ENCODE data around the gene CNIH3. TPM values are rescaled to one million over a fixed set of nuclear protein-coding genes. Genes with fewer than 3 reads are reported as not detected.
A peak's percentile ranks its signal among the peaks of the same experiment; 100 is the strongest.

The CNIH3 gene
- total and polyA plus RNA-seq, 12 donors: 0.30 to 5.5 (median 2.2) TPM

- intact Hi-C loops (cut with DNase I): no loop called here
- no peak for TF ChIP-seq POLR2A (IDR thresholded peaks at IDR 0.05)
- TF ChIP-seq CTCF (IDR thresholded peaks at IDR 0.05): no peak
- DNase-seq: no peak
- no peak overlapping the region for H3K27ac ChIP-seq
- no peaks in the 10 kb centered on the region for H3K36me3 ChIP-seq (replicated peaks in 1 of 2)
- H3K4me3 ChIP-seq: no peak overlapping the region
- H3K27me3 ChIP-seq: no peaks in the 10 kb centered on the region
- no peaks in the 10 kb centered on the region for H3K9me3 ChIP-seq (replicated peaks in 1 of 3)
- 59 to 81% (median 63%) methylated on average over 3 of the region's 3 CpGs for WGBS, 4 donors
- H3K4me1 ChIP-seq (replicated peaks in 1 of 2): peaks cover 0 to 6% of the 10 kb centered on the region in 2 donors
Measured at GRCh38 chr1:224731633-224732032, 115.5 kb downstream of the CNIH3 start.

- no peak overlapping the region for H3K4me3 ChIP-seq
- TF ChIP-seq CTCF (IDR thresholded peaks at IDR 0.05) (no peak), POLR2A (IDR thresholded peaks at IDR 0.05) (no peak)
- WGBS, 4 donors: 60 to 67% (median 63%) methylated on average over 9 of the region's 9 CpGs
- H3K27me3 ChIP-seq: no peaks in the 10 kb centered on the region
- H3K36me3 ChIP-seq (replicated peaks in 1 of 2): no peaks in the 10 kb centered on the region
- H3K9me3 ChIP-seq (replicated peaks in 1 of 3): no peaks in the 10 kb centered on the region
- intact Hi-C loops (cut with DNase I): no loop called here
- H3K4me1 ChIP-seq (replicated peaks in 1 of 2): peaks cover 0 to 6% of the 10 kb centered on the region in 2 donors
- no peak for DNase-seq
- H3K27ac ChIP-seq: peak overlapping the region in 1 of 5 donors; percentile 16
Measured at GRCh38 chr1:224732377-224733026, 116.4 kb downstream of the CNIH3 start.

GRCh38 chr1:224733027-224733911, 117.2 kb downstream of the CNIH3 start:
- Histone ChIP-seq H3K4me3 (no peak overlapping the region), H3K4me1 (replicated peaks in 1 of 2) (peaks cover 0 to 6% of the 10 kb centered on the region in 2 donors), H3K36me3 (replicated peaks in 1 of 2) (no peaks in the 10 kb centered on the region), H3K9me3 (replicated peaks in 1 of 3) (no peaks in the 10 kb centered on the region), H3K27me3 (no peaks in the 10 kb centered on the region), H3K27ac (peak overlapping the region in 2 of 5 donors; percentile 16 to 45)
- 38 to 47% (median 42%) methylated on average over 9 to 12 of the region's 12 CpGs for WGBS, 4 donors
- intact Hi-C loops (cut with DNase I): no loop called here
- peak in 5 of 7 donors; percentile 23 to 80 (median 43) for DNase-seq
- TF ChIP-seq POLR2A (IDR thresholded peaks at IDR 0.05): no peak
- TF ChIP-seq CTCF (IDR thresholded peaks at IDR 0.05): no peak

- TF ChIP-seq CTCF (IDR thresholded peaks at IDR 0.05) (no peak), POLR2A (IDR thresholded peaks at IDR 0.05) (no peak)
- Histone ChIP-seq H3K36me3 (replicated peaks in 1 of 2) (no peaks in the 10 kb centered on the region), H3K4me3 (no peak overlapping the region), H3K27ac (no peak overlapping the region), H3K9me3 (replicated peaks in 1 of 3) (no peaks in the 10 kb centered on the region), H3K27me3 (no peaks in the 10 kb centered on the region), H3K4me1 (replicated peaks in 1 of 2) (peaks cover 0 to 6% of the 10 kb centered on the region in 2 donors)
- intact Hi-C loops (cut with DNase I): no loop called here
- no peak for DNase-seq
- 93 to 97% (median 94%) methylated on average over 9 to 13 of the region's 13 CpGs for WGBS, 4 donors
Measured at GRCh38 chr1:224734261-224734935, 118.3 kb downstream of the CNIH3 start.
